A549 treated with CpdA at 1 μM for 4 hours (cell line): ENCODE measurements around the gene GTPBP3. TPM values are rescaled to one million over a fixed set of nuclear protein-coding genes. Genes with fewer than 3 reads are reported as not detected.

Source experiments
- total RNA-seq: library from RNA; stranded (reverse); fragments of 200-300 nt; extraction: Qiagen RNA extraction; gene quantifications from 5 replicates; pipeline ENCODE4 v1.2.3, GENCODE V29; 2022; ENCODE audit warnings: low read depth

Gene GTPBP3, protein sequence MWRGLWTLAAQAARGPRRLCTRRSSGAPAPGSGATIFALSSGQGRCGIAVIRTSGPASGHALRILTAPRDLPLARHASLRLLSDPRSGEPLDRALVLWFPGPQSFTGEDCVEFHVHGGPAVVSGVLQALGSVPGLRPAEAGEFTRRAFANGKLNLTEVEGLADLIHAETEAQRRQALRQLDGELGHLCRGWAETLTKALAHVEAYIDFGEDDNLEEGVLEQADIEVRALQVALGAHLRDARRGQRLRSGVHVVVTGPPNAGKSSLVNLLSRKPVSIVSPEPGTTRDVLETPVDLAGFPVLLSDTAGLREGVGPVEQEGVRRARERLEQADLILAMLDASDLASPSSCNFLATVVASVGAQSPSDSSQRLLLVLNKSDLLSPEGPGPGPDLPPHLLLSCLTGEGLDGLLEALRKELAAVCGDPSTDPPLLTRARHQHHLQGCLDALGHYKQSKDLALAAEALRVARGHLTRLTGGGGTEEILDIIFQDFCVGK
- 15.7 to 23.4 TPM (median 21.9 TPM) in 5 replicates for total RNA-seq

DNA sequence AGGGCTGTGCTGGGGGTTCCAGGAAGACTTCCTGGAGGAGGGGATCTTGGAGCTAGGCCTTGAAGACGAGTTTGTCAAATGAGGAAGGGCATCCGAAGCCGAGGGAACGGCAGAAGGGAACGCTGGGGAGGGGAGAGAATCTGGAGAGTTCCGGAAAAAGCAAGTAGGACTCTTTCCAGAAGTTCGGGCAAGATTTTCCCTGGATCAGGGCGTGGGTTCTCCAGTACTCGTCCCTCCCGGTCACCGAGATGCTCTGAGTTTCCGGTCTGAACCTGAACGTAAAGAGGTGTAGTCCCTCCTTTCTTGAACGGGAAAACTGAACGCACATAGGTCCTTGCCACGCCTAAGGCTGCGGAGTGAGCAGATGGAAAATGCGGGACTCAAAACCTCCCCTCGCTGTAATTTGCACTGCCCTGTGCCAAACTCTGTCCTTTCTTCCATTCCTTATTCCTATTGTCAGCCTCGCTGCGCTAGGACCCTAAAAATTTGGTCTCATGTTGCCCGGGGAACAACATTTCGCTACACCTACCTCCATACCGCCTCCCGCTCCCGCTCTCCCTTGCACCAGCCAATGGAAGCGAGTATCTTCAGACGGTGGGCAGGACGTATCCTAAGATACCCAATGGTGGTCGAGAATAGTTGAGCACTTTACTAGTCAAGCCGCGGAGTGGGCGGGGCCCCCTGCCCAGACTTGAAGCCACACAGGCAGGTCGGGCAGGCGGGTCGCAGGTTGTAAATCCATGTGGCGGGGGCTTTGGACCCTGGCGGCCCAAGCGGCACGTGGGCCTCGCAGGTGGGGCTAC lies at the start of gene GTPBP3:
TSS of gene GTPBP3 (plus strand) at position 682 of the 803 bp plus-strand sequence. CDS start at position 741, 59 bp downstream.

DNA sequence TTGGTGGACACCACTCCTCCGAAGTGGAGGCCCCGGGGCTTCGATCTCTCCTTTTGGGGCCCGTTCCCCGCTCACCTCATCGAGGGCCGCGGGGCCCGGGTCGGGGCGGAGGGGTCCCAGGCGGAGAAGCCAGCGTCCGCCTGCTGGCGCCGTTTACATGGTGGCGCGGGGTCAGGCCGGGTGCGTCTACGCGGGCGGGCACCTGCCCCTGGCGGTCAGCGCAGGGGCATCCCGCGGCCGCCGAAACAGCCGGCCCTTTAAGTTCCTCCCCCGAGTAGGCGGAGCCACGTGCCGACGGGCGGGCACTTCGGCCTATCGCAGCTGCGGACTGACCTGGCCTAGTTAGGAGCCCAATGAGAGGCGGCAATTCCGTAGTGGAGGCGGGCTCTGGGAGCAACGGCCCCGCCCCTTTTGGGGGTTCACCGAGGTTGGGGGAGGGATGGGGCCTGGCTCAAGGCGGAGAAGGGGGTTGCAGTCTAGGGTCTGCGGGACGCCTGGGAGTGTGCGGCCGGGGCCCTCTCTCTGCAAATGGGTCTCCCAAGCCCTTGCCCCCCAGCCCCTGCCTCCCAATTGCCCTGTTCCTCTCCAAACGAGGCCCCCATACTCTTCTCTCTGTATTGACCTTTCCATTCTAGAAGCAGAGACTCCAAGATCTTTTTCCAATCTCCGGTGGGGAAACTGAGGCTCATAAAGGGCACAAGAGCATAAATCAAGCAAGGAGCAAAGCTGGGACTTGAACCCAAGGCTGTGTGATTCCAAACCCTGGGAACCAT lies 34.0 kb upstream of the GTPBP3 start, which contains the start of gene ABHD8:
TSS of gene ABHD8 (minus strand) at position 259 of the 773 bp plus-strand sequence. CDS start 1,809 bp downstream, outside the sequence.

DNA sequence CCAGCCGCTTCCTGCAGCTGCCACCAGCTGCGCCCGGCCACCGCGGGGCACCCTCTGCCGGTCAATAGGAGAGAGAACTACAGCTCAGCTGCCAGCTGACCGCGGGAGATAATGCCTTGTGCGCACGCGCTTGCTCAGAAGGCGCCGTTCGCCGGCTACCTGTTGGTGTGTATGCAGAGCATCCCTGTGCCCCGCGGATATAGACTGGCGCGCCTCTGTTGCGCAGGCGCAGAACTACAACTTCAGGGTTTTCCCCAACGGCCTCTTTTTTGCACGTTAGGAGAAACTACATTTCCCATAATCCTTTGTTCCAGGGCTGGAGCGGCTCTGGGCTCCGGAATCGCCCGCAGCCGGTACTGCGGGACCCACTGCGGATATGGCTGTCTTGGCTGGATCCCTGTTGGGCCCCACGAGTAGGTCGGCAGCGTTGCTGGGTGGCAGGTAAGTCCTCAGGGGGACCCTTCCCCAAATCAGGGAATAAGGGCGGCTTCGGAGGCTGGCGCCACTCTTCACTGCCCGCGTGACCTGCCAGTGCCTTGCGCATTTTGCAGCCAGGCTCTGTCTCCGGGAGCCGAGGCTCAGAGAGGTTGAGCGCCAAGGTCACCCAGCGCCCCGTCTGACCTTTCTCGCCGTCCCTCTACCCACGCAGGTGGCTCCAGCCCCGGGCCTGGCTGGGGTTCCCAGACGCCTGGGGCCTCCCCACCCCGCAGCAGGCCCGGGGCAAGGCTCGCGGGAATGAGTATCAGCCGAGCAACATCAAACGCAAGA lies 31.7 kb upstream of the GTPBP3 start, which contains the start of gene MRPL34:
TSS of gene MRPL34 (plus strand) at position 356 of the 768 bp plus-strand sequence. CDS start at position 377, 21 bp downstream.

DNA sequence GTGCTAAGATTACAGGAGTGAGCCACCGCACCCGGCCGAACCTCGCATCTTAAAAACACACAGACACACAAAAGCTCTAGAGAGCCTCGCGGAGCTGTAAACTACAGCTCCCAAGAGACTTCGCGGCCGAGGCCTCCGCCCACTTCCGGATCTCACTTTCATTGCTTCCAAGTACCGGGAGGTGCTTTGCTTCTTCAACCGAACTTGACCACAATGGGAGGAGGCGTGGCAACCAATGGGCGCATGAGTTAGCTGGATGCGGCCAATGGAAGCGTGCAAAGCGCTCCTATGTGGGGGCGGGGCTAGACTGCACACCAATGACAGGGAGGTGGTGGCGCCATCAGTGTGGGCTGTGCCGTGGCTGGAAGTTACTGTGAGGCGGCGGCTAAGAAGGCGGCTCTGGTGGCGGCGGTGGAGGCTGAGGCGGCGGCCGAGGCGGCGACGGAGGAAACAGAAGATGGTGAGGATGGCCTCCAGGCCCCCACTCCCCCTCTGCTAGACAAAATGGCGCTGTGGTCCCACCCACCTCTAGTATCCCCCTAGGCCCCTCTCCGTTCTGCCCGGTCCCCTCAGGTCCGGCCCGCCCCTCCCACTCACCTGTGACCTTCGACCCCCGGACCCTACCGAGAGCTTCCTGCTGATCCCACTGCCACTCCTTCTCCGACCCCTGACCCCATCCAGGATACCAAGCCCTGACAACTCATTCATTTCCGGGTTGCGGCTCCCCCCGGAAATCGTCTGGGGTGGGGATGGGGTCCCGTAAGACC lies 28.0 kb upstream of the GTPBP3 start, which contains the start of gene DDA1:
TSS of gene DDA1 (plus strand) at position 366 of the 767 bp plus-strand sequence. CDS start at position 458, 92 bp downstream.

DNA sequence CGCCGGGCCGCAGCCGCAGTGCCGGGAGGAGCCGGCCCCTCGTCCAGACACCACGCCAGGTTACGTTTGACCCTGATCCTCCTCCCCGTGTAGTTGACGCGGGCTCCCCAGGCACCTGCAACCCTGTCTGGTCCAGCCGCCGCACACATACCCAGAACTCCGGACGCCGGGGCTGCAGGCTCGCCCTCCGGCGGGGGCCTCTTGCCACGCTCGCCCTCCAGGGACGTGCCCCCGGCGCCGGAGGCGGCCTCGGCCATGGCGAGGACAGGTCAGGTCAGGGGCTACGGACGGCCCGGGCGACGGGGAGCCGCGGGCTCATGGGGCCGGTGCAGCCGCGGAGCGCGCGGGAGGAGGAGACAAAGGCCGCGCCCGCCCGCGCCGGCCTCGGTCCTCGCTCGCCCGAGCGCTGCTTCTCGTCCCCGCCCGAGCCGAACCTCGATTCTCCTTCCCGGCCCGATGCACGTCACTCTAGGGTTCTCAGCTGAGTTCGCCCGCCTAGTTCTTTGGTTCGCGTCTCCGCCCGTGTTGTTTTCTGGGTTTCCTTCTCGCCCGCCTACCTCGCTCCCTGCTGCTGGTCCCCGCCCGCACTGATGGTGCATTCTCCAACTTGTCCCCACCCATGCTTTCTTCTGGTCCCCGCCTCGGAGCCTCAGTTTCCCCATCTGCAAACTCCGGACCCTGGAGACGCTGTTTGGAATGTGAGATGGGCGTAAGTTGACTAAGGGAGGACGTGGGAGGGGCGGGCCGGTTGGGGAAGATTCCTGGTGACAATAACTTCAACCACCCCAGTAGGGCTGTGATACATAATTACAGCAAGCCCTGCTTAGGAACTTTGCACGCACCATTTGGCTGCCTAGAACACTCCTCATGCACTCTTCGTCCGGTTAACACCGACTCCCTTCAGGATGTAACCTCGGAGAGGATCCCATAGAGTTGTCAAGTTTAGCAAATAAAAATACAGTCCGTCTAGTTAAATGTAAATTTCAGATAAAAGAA lies 2.6 kb upstream of the GTPBP3 start, which contains the start of gene ANO8:
TSS of gene ANO8 (minus strand) at position 442 of the 996 bp plus-strand sequence. CDS start at position 257, 185 bp downstream.

DNA sequence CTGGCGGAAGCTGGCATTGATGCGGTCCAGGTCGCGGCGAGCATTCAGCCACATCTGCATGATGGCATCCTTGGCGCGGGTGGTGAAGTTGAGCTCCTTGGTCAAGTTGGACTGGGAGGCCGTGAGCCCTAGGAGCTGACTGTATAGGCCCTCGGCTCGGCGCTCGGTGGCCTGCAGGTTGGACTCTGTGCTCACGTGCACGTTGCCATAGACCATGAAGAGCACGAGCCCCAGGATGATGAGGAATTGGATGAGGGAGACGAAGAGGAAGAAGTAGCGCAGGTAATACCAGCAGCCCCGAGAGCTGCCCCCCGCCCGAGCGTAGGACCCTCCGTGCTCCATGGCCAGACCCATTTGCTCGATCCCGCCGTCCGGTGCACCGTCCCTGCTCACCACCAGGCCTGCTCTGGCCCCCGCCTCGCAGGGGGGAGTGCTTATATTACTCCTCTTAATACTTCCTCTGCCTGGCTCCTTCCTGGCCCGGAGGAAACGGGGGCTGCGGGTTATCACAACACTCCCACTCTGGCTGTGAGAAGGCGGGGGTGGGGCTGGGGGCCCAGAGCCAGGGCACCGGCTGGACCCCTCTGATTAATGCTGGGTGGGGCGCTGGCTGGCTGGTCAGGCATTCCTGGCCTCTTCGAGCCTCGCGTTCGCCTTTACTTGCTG lies 39.7 kb downstream of the GTPBP3 start, which contains the start of gene PLVAP:
TSS of gene PLVAP (minus strand) at position 408 of the 666 bp plus-strand sequence. CDS start at position 354, 54 bp downstream.

Other genes with a start within 250 kb of the GTPBP3 start
- gene USE1, start 122.2 kb upstream of the GTPBP3 start, total RNA-seq: 13.2 to 17.2 TPM (median 16.4 TPM) in 5 replicates
- 9.6 to 12.2 TPM (median 12.0 TPM) in 5 replicates for gene OCEL1, start 111.3 kb upstream of the GTPBP3 start, total RNA-seq
- gene NR2F6, start 91.6 kb upstream of the GTPBP3 start, total RNA-seq: 23.8 to 61.8 TPM (median 55.3 TPM) in 5 replicates
- gene USHBP1, start 72.8 kb upstream of the GTPBP3 start, total RNA-seq: not detected in 5 replicates
- gene BABAM1, start 70.1 kb upstream of the GTPBP3 start, total RNA-seq: 61.0 to 67.8 TPM (median 65.2 TPM) in 5 replicates
- gene ANKLE1, start 55.7 kb upstream of the GTPBP3 start, total RNA-seq: 0.30 to 0.94 TPM (median 0.66 TPM) in 5 replicates
- 2.6 to 3.8 TPM (median 3.4 TPM) in 5 replicates for gene ABHD8, start 34.1 kb upstream of the GTPBP3 start, total RNA-seq
- 69.3 to 104 TPM (median 95.7 TPM) in 5 replicates for gene MRPL34, start 31.7 kb upstream of the GTPBP3 start, total RNA-seq
- 66.5 to 75.4 TPM (median 69.7 TPM) in 5 replicates for gene DDA1, start 28.0 kb upstream of the GTPBP3 start, total RNA-seq
- 2.8 to 4.7 TPM (median 4.0 TPM) in 5 replicates for gene ANO8, start 2.7 kb upstream of the GTPBP3 start, total RNA-seq
- gene PLVAP, start 39.8 kb downstream of the GTPBP3 start, total RNA-seq: not detected in 5 replicates
- gene CCDC194, start 56.6 kb downstream of the GTPBP3 start, total RNA-seq: not detected in 5 replicates
- gene BST2, start 68.1 kb downstream of the GTPBP3 start, total RNA-seq: 0.10 to 0.14 TPM in 2 of 5 replicates, not detected in the others
- gene MVB12A, start 82.5 kb downstream of the GTPBP3 start, total RNA-seq: 28.2 to 42.0 TPM (median 39.8 TPM) in 5 replicates
- 0.56 to 0.92 TPM (median 0.74 TPM) in 5 replicates for gene TMEM221, start 111.1 kb downstream of the GTPBP3 start, total RNA-seq
- gene NXNL1, start 123.4 kb downstream of the GTPBP3 start, total RNA-seq: not detected in 5 replicates
- gene SLC27A1, start 133.0 kb downstream of the GTPBP3 start, total RNA-seq: 2.0 to 3.4 TPM (median 2.8 TPM) in 5 replicates
- gene PGLS, start 174.1 kb downstream of the GTPBP3 start, total RNA-seq: 43.1 to 77.3 TPM (median 74.1 TPM) in 5 replicates
- 56.1 to 75.0 TPM (median 69.7 TPM) in 5 replicates for gene COLGALT1, start 218.1 kb downstream of the GTPBP3 start, total RNA-seq